Left renal cortex interstitium (tissue), 4 donors: ENCODE data around the gene ASAH2. TPM values are rescaled to one million over a fixed set of nuclear protein-coding genes. Genes with fewer than 3 reads are reported as not detected.

Experiments
- DNase-seq, 4 donors: peaks; one replicate each; pipeline ENCODE4 v3.0.0-alpha.2; 2013; ENCODE audit warnings: low read depth in 4 of 4, low spot score in 2 of 4, missing footprints in 1 of 4
- polyA plus RNA-seq, 4 donors: library from polyadenylated mRNA; unstranded; fragments of 120-200 nt; gene quantifications; one replicate each; pipeline ENCODE4 v1.2.1, GENCODE V29; 2013; ENCODE audit not compliant: insufficient read length in 4 of 4

The ASAH2 gene
- polyA plus RNA-seq, 4 donors = 2.7 to 5.0 (median 3.4) TPM

DNA sequence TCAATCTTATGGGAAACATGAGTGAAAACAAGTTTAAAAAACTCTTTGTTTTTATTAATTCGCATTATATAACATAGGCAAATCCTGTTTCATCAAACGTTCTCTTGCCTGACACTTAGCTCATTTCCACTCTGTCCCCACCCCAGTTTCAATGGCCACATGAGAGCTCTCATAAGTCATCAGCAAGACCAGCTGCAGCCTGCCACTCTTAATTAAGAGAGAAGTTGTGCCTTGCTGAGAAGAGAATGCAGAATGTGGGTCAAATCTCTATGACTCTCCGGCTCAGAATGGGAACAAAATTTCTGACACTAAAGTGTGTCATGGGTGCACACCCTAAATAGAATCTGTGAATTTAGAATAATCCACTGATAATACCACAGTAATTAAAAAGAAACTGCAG lies 39.6 kb downstream of the ASAH2 start:
- no peak for DNase-seq

DNA sequence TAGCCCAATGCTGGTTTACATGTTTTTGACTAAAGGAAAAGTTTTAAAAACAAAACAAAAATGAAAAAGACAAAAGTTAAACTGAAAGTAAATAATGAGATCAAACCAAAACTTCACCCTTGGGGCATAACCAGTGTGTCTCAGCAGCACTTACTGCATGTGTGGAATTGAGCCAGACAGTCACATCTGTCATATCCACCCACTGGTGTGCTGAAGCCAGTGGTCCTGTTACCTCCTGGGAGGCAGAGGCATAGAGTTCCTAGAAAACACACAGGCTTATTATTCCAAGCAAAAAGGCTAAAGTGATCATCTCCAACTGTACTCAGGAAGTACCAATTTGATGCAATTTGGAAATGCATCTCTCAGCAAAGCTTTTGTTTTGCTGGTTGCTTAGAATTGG lies 40.4 kb downstream of the ASAH2 start:
- DNase-seq = no peak

Other genes starting within 250 kb of the ASAH2 start
- gene WASHC2A, start 183.6 kb downstream of the ASAH2 start, polyA plus RNA-seq = 10 to 100 TPM; 48.7 to 82.5 (median 75.6) TPM